ENCODE measurements around the gene GAST. TPM values are rescaled to one million over a fixed set of nuclear protein-coding genes. Genes with fewer than 3 reads are reported as not detected.

The GAST gene
- total RNA-seq, 1 donor from 2014 or later, result not detected

DNA sequence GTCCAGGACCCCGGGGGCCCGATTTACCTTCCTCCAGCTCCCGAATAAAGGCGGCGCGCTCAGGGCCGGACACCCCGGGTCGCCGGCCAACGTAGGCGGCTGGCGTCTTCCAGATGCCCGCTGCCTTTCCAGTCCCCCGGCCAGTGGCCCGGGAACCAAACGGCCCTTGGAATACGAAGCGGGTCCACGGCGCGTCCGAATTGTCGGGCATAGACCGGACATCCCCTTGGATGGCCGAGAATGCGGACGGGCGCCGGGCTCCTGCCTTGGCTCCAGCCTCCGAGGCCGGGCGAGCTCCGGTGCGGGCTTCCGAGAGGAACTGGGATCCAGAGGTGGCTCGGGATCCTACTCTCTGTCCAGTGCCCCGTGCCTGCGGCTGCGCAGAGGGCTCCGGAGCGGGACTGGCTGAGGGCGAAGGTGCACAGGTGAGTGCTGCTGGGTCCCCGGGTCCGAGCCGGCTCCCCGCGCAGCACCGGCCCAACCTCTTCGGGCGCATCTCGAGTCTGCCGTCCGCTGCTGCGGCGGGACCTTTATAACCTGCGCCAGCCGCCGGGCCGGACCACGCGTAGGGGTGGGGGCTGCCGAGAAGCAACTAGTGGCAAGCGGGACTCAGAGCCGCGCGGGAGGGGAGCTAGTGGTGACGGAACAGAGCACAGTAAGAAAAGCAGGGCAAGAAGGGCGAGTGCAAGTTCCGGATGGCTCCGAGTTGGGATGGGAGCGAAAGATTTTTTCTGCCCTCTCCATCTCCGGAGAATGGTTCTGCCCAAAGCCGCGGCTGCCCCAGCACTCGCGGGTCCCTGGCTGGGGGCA lies 22.2 kb downstream of the GAST start, which contains the start of gene HAP1:
Gene HAP1 (minus strand): TSS at position 505 of the 810 bp plus-strand sequence. CDS start 9 bp downstream, at position 496.
- no peak for ATAC-seq
- intact Hi-C loops (cut with DNase I), result no loop called here
- peak; percentile 74 for DNase-seq (ENCODE audit: missing footprints)

DNA sequence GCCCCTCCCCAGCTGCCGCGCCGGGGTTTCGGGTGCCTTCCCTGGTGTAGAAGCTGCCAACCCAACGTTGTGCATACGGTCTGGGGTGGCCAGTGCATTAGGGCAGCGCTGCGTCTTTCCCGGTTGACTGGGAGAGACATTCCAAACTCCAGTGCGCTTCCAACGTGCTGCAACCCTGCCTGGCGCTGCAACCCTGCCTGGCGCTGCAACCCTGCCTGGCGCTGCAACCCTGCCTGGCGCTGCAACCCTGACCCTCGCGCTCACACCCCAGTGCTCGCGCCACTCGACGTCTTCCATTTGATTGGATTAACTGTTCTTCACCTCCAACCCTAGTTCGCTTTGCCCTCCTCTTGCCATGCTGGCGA lies 22.8 kb downstream of the GAST start:
- intact Hi-C loops (cut with DNase I), result loop anchor here (5.0 kb wide), 2 partner anchors 37 to 152 kb away; no protein-coding TSS in a partner anchor
- no peak for DNase-seq (ENCODE audit: missing footprints)
- peak; percentile 12 for ATAC-seq

DNA sequence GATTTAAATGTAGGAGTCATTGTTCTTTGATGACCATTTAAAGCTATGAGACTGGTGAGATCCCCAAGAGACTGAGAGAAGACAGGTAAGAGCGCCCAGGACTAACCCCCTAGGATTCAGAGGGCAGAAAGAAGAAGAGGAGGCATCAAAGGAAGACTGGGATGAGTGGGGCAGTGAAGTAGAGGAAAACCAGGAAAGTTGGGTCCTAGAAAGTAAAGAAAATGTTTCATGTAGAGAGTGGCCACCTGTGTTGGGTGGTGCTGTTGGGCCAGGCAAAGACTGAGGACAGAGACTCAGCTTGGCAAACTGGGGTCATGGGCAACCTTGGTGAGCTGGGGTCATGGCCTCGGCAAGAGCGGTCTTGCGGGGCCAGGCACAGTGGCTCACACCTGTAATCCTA lies 23.6 kb downstream of the GAST start:
- DNase-seq (ENCODE audit: missing footprints) (no peak), ATAC-seq (no peak)
- intact Hi-C loops (cut with DNase I), result loop anchor here (5.0 kb wide), 2 partner anchors 37 to 152 kb away; no protein-coding TSS in a partner anchor

DNA sequence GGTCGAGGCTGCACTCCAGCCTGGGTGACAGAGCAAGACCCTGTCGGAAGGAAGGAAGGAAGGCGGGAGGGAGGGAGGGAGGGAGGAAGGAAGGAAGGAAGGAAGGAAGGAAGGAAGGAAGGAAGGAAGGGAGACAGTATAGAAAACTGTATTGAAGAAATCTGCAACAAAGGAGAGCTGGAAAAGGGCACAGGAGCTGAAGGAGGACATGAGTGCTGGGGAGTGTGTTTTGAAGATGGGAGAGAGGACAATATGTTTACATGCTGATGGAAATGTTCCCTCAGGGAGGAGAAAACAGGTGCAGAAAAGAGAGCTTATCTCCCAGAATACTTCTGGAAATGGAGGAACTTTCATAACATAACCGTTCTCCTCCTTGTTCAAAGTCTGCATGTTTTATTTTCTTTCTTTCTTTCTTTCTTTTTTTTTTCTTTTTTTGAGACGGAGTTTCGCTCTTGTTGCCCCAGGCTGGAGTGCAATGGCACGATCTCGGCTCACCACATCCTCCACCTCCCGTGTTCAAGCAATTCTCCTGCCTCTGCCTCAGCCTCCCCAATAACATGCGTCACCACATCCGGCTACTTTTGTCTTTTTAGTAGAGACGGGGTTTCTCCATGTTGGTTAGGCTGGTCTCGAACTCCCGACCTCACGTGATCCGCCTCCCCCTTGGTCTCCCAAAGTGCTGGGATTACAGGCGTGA lies 25.0 kb downstream of the GAST start:
- intact Hi-C loops (cut with DNase I), result loop anchor here (5.0 kb wide), 2 partner anchors 35 to 150 kb away; no protein-coding TSS in a partner anchor
- DNase-seq (ENCODE audit: missing footprints) (no peak), ATAC-seq (no peak)

DNA sequence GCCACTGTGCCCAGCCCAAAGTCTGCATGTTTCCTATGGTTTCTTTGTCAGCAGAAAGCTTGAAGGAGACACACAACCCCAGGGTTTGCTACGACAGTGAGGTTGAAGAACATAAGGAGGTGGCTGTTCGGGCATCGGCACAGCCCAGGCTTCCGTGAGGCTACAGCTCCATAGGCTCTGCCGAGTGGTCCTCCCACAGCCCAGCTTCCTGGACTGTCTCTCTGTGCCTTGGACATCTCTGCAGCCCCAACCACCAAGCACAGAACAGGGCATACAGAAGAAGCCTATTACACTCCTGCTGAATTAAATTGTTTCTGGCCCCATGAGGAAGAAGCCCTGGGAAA lies 25.5 kb downstream of the GAST start:
- DNase-seq (ENCODE audit: missing footprints) (no peak), ATAC-seq (no peak)
- intact Hi-C loops (cut with DNase I), result loop anchor here (1.0 to 5.0 kb wide), 3 partner anchors 35 to 150 kb away; no protein-coding TSS in a partner anchor

DNA sequence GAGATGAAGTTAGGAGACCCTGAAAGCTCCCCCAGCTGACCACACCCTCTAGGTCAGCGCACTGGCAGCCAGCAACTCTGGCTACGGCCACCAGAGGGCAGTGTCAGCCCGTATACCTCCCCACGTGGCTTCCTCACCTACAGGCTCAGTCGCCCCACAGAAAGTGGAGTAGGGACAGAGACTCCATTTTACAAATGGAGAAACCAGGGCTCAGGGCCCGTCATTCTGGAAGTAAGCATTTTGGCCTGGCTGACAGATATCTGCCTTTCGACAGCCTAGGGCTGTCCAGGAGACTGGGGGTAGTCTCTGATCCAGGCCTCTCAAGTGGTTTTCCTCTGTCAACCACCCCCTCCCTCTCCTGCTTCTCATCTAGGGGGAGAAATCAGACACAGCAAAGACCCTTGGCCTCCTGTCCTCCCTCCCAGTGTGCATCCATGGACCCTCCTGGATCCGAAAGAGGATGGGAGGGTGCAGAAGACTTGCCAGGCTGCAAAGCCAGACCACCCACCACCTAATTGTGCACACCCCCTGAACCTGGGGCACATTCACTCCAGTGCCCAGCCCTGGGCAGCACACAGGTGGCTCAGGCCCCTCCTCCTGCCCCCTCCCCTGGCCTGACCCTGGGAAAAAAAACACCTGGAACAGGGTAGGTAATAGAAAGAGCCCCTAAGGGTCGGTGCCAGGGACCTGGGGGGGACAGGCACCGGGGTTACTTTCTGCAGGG lies 26.1 kb downstream of the GAST start:
- DNase-seq (ENCODE audit: missing footprints) (peak; percentile 91), ATAC-seq (peak; percentile 90)
- intact Hi-C loops (cut with DNase I), result loop anchor here (1.0 to 5.0 kb wide), 3 partner anchors 34 to 149 kb away; no protein-coding TSS in a partner anchor

DNA sequence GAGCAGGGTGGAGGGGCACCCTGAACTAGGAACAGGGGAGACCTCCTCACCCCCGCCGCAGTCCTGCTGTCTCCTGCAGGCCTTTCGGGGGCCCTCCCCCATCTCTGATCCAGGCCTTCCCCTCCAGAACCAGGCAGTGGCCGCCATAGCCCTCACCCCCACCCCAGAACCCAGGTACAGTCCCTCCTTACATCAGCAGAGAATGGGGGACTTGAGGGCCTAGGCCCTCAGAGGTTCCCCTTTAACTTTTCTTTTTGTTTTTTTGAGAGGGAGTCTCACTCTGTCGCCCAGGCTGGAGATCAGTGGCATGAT lies 26.6 kb downstream of the GAST start:
- no peak for ATAC-seq
- no peak for DNase-seq (ENCODE audit: missing footprints)
- intact Hi-C loops (cut with DNase I), result loop anchor here (1.0 to 5.0 kb wide), 3 partner anchors 34 to 149 kb away; no protein-coding TSS in a partner anchor

DNA sequence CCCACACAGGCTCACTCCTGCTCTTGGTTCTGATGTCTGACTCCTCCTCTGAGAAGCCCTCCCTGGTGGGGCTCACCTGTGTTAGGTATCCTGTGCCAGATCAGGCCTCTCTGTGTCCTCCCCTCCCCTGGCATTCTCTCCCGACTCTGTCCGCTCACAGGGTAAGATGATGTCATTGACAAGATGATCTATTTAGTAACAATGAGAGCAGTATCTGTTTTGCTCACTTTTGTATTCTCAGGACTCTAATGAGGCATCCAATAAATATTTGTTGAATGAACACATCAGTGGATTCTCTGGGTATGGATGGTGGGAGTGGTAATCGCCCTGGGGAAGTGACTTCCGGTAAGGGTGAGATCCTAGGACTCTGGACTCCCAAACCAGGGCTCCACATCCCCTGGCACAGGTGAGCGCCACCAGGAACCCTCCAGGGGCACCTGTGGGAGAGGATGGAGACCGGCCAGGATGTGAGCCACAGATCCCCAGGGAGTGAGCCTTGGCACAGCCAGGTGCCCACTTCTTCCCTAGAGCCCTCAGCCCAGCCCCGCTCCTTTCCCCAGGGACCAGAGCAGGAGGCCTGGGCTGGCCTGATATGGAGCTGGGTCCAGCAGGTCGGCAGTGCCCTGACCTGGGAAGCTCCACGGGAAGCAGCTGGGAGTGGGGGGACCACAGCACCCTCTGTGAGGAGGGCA lies 27.7 kb downstream of the GAST start:
- intact Hi-C loops (cut with DNase I), result loop anchor here (5.0 kb wide), 2 partner anchors 32 to 147 kb away; no protein-coding TSS in a partner anchor
- ATAC-seq (no peak), DNase-seq (ENCODE audit: missing footprints) (no peak)

DNA sequence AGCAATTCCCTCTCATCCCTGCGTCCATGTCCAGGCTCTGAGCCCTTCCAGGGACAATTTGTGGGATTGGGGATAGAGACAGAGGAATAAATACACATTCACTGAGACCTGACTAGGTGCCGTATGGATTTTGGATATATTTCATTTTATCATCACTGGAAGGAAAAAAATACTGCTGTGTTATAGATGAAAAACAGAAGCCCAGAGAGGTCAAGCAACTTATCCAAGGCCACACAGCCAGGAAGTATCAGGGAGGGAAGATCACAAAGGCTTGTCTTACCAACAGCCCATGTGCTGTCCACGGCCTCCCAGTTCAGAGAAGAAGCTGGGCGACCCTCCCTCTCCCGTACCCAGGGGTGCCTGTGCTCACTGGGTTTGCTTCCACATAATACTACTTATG lies 28.4 kb downstream of the GAST start:
- ATAC-seq (no peak), DNase-seq (ENCODE audit: missing footprints) (no peak)
- intact Hi-C loops (cut with DNase I), result no loop called here

DNA sequence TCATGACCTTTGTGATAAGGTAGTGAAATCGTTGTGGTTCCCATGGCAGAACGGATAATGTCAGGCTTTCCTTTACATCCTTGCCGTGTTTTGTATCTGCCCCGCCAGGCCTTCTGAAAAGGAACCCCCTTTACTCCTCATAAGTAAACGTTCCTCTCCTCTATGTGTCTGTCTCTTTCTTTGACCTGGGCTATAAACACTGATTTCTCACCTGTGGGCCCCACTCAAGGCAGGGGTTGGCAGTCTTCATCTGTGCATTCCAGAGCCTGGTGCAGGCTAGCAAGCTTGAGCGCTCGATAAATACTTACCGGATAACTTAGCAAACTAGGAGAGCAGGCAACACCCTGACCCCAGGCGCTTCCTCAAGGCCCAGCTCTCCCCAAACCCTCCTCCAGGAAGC lies 29.6 kb downstream of the GAST start:
- intact Hi-C loops (cut with DNase I), result no loop called here

DNA sequence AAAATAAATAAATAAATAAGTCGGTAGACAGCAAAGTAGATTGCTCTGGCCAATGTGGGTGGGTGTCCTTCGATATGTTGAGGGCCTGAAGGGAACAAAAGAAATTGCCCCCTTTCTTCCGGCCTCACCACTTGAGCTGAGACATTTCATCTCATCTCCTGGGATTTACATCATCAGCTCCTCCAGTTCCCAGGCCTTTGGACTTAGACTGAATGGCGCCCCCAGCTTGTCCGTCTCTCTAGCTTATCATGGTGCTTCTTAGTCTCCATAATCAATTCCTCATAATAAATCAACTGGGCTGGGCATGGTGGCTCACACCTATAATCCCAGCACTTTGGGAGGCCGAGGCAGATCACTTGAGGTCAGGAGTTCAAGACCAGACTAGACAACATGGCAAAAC lies 36.1 kb downstream of the GAST start:
- DNase-seq (ENCODE audit: missing footprints), result no peak
- intact Hi-C loops (cut with DNase I), result no loop called here
- ATAC-seq, result no peak

More for the DNA sequence above, 29.6 kb downstream of the GAST start:
- DNase-seq (ENCODE audit: missing footprints) (no peak), ATAC-seq (no peak)

DNA sequence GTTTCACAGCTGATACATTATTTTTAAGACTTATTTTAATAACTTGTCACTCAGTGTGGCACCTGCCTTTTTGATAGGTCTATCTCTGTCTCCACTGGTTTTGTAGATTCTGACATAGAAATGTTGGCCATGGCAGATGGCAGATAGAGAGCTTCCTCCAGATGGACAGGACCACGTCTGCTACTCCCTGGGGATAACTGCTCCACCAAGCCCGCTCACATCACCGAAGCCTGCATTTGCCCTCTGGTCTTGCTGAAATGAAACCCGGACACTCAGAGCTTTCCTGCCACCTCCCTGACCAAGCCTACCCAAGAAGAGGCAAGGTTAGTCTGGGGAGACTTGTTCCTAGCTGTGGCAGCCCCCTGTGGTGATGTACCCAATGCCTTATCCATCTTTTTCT lies 38.7 kb downstream of the GAST start:
- DNase-seq (ENCODE audit: missing footprints), result no peak
- ATAC-seq, result no peak
- intact Hi-C loops (cut with DNase I), result no loop called here

DNA sequence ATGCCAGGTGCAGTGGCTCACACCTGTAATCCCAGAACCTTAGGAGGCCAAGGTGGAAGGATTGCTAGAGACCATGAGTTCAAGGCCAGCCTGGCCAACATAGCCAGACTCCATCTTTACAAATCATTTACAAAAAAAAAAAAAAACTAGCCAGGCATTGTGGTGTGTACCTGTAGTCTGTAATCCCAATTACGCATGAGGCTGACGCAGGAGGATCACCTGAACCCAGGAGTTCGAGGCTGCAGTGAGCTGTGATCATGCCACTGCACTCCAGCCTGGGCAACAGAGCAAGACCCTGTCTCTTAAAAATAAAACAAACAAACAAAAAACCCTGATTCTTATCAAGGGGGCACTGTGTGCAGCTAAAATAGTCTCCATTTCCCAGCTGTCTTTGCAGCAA lies 39.2 kb downstream of the GAST start:
- ATAC-seq, result no peak
- intact Hi-C loops (cut with DNase I), result no loop called here

DNA sequence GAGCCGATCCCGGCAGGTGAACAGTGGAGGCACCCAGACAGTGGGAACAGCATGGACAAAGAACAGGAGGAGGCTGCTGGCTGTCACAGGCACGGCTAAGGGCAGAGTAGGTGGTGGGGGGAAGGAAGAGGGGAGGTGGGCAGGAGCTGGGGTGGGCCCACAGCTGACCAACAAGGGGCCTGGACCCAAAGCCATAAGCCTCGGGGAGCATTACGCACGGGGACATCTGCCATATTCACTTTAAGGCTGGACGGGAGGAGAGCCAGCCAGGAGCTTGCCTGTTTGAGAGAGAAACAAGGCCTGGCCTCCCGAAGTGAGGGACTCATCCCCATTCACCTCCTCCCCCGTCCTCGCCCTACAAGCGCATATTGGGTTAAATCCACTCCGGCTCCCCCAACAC lies 41.9 kb downstream of the GAST start:
- peak; percentile 2 for ATAC-seq
- DNase-seq (ENCODE audit: missing footprints), result no peak
- intact Hi-C loops (cut with DNase I), result no loop called here

More for the DNA sequence above, 39.2 kb downstream of the GAST start:
- no peak for DNase-seq (ENCODE audit: missing footprints)

DNA sequence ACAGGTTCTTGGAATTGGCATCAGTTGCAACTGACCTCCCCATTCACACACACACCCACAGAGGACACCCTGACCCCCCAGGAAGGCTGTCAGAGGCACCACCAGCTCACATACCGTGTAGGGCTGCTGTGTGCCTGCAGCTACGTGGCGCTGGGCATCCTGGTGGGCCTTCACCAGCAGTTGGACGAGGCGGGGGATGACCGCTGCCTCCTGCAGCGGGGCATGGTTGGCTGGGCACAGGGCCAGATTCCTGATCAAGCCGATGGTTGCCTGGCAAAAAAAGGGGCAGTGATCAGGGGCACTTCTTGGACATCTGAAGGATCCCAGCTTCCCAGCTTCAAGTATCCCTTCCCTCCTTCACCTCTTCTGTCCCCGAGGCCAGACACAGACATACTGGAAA lies 46.5 kb downstream of the GAST start:
- DNase-seq (ENCODE audit: missing footprints), result no peak
- ATAC-seq, result no peak
- intact Hi-C loops (cut with DNase I), result no loop called here

DNA sequence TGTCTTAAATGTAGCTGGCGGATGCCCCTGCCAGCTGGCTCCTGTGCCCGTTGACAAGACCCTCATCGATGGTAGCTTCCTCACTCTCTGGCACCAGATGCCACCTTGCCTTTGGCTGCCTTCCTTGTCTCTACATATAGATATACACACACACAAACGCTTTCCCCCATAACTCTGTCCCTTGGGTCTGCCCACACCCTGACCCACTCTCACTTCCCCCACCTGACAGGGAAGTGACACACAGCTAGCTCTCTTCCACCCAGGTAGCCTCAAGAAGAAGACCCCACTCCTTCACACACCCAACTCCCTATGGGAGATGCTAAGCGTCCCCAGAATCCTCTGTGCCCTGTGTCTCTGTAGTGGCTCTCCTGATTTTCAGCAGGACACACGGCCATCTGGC lies 48.7 kb downstream of the GAST start:
- ATAC-seq, result no peak
- intact Hi-C loops (cut with DNase I), result no loop called here
- DNase-seq (ENCODE audit: missing footprints), result no peak

DNA sequence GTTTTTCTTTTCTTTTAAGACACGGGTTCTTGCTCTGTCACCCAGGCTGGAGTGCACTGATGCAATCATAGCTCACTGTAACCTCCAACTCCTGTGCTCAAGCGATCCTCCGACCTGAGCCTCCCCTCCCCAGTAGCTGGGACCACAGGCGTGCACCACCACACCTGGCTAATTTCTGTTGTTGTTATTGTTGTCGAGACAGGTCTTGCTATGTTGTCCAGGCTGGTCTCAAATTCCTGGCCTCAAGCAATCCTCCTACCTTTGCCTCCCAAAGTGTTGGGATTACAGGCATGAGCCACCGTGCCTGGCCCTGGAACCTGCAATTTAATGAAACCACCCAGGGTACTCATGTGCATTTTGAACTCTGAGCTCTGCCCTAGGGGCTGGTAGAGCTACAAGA lies 50.3 kb downstream of the GAST start:
- intact Hi-C loops (cut with DNase I), result no loop called here
- DNase-seq (ENCODE audit: missing footprints) (no peak), ATAC-seq (no peak)

DNA sequence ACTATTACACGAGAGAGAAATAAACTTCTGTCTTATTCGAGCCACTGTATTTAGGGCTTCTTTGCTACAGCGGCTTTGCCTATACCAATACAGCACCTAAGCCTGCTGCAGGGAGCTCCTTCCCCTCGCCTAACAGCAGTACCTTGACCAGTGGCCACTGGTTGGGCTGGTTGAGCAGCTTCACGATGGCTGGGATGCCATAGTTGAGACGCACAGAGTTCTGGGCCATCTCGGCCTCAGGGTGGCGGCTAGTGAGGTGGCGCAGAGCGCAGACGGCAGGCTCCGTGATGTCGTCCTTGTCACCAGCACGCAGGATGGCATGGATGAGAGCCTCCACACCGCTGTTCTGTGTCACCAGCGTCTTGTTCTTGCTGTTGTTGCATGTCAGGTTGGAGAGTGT lies 50.7 kb downstream of the GAST start:
- DNase-seq (ENCODE audit: missing footprints) (no peak), ATAC-seq (no peak)
- intact Hi-C loops (cut with DNase I), result no loop called here

DNA sequence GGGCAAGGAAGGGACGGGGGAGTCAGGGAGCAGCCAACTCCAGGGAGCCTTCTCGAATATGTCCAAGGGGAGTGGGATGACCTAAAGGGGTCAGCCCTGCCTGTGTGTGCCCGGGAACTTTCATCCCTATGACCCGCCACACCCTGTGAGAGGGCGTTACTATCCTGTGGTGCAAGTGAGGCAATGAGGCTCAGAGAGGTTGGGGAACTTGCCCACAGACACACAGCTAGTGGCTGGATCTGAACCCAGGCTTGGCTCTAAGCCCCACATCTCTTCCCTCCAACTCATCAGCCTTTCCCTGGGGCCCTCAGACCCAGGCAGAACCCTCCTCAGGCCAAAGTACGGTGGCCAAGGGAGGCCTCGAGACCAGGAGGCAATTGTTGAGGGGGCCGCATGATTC lies 51.2 kb downstream of the GAST start:
- ATAC-seq (no peak), DNase-seq (ENCODE audit: missing footprints) (no peak)
- intact Hi-C loops (cut with DNase I), result no loop called here

All from Right ventricle myocardium inferior (tissue), 1 donor.